SK-N-SH (cell line): ENCODE data around the gene FHL2. TPM values are rescaled to one million over a fixed set of nuclear protein-coding genes. Genes with fewer than 3 reads are reported as not detected.

ENCODE experiments used
- CTCF ChIA-PET: fragments of 300-600, 350-600 bp; formaldehyde crosslinking; extraction: SDS; loops from one replicate; lab custom pipeline; 2021; lab: Yijun Ruan, JAX
- POLR2A ChIA-PET: fragments of 350-600 bp; sonication (Branson Sonifier 250); formaldehyde crosslinking; extraction: SDS; loops from one replicate; lab custom pipeline; 2020; ENCODE audit warnings: antibody characterized with exemption, inconsistent platforms; lab: Yijun Ruan, JAX
- DNase-seq: peaks from one replicate; pipeline ENCODE4 v3.0.0; 2012
- H2AFZ ChIP-seq: fragments of 200-600 bp; sonication (generic); 2 replicates; pipeline ENCODE4 v1.8.1; 2016; ENCODE audit warnings: antibody characterized with exemption, mild to moderate bottlenecking, low read depth
- H3F3A ChIP-seq: fragments of 200-600 bp; sonication (generic); replicated peaks from 2 replicates; pipeline ENCODE3; 2016; ENCODE audit warnings: antibody characterized with exemption, mild to moderate bottlenecking; ENCODE audit not compliant: insufficient read depth
- H3K27ac ChIP-seq, 2 experiments: fragments of 200-500 bp in 1 of 2; fragments of 200-600 bp in 1 of 2; sonication (Bioruptor generic) in 1 of 2; sonication (generic), shearing (Covaris generic) in 1 of 2; 2 replicates each; pipeline versions ENCODE4 v1.5.1 to v1.6.1; 2014 to 2016; ENCODE audit warnings: low read depth in 2 of 2, inconsistent platforms in 1 of 2, low read length in 1 of 2, mild to moderate bottlenecking in 1 of 2, mixed read lengths in 1 of 2
- H3K27me3 ChIP-seq: fragments of 200-600 bp; sonication (generic), shearing (Covaris generic); 2 replicates; pipeline ENCODE4 v1.6.1; 2016; ENCODE audit warnings: mixed run types; ENCODE audit not compliant: insufficient read depth
- H3K36me3 ChIP-seq, 2 experiments: fragments of 200-500 bp in 1 of 2; fragments of 200-600 bp in 1 of 2; sonication (Bioruptor generic) in 1 of 2; sonication (generic) in 1 of 2; replicated peaks in 1 of 2; 2 replicates each; pipeline versions ENCODE3 to v1.5.1; 2014 to 2016; ENCODE audit warnings: low read length in 1 of 2, mild to moderate bottlenecking in 1 of 2; ENCODE audit not compliant: insufficient read depth in 2 of 2, control insufficient read depth in 1 of 2
- H3K4me1 ChIP-seq, 2 experiments: fragments of 200-500 bp in 1 of 2; fragments of 200-600 bp in 1 of 2; sonication (Bioruptor generic) in 1 of 2; sonication (generic), shearing (Covaris generic) in 1 of 2; 2 replicates each; pipeline versions ENCODE4 v1.5.1 to v1.6.1; 2014 to 2016; ENCODE audit warnings: low read depth in 1 of 2, low read length in 1 of 2, mixed run types in 1 of 2; ENCODE audit not compliant: insufficient read depth in 2 of 2, control insufficient read depth in 1 of 2
- H3K4me2 ChIP-seq: fragments of 200-600 bp; sonication (generic), shearing (Covaris generic); 2 replicates; pipeline ENCODE4 v1.6.1; 2017; ENCODE audit warnings: mixed run types
- H3K4me3 ChIP-seq, 2 experiments: fragments of 200-500 bp in 1 of 2; fragments of 200-600 bp in 1 of 2; sonication (Bioruptor generic) in 1 of 2; sonication (generic), shearing (Covaris generic) in 1 of 2; 2 replicates each; pipeline versions ENCODE4 v1.5.1 to v1.8.1; 2014 to 2016; ENCODE audit warnings: low read depth in 2 of 2, inconsistent platforms in 1 of 2, low read length in 1 of 2, mild to moderate bottlenecking in 1 of 2, mixed read lengths in 1 of 2, moderate library complexity in 1 of 2
- H3K79me2 ChIP-seq: fragments of 200-600 bp; sonication (generic); 2 replicates; pipeline ENCODE4 v1.8.1; 2017; ENCODE audit warnings: mild to moderate bottlenecking; ENCODE audit not compliant: insufficient read depth
- H3K9ac ChIP-seq: fragments of 200-600 bp; sonication (generic); 2 replicates; pipeline ENCODE4 v1.6.1; 2017; ENCODE audit warnings: mixed run types
- H3K9me2 ChIP-seq: fragments of 200-600 bp; sonication (generic); 2 replicates; pipeline ENCODE4 v1.6.1; 2017; ENCODE audit warnings: mixed run types
- H3K9me3 ChIP-seq: fragments of 200-600 bp; sonication (generic); 2 replicates; pipeline ENCODE4 v1.6.1; 2017; ENCODE audit warnings: mixed run types, mild to moderate bottlenecking, moderate library complexity
- H4K20me1 ChIP-seq: fragments of 200-600 bp; sonication (generic); 2 replicates; pipeline ENCODE4 v1.6.1; 2017; ENCODE audit warnings: mild to moderate bottlenecking, mixed run types; ENCODE audit not compliant: insufficient read depth
- MXI1 ChIP-seq: IDR thresholded peaks from 2 replicates; pipeline ENCODE4 v1.6.1; 2012; ENCODE audit warnings: mild to moderate bottlenecking, low read depth, low read length, improper control_type of control experiment
- POLR2AphosphoS5 ChIP-seq: IDR thresholded peaks from 2 replicates; pipeline ENCODE4 v1.6.1; 2012; ENCODE audit warnings: low read depth, low read length
- RXRA ChIP-seq: IDR thresholded peaks from 2 replicates; pipeline ENCODE4 v1.4.0; 2012; ENCODE audit warnings: low read depth, mild to moderate bottlenecking, borderline replicate concordance
- YY1 ChIP-seq: IDR thresholded peaks from 2 replicates; pipeline ENCODE4 v1.4.0; 2012; ENCODE audit warnings: low read depth, mild to moderate bottlenecking
- WGBS: methylation state at CpG from one replicate; pipeline ENCODE4 v1.1.6; 2017; ENCODE audit warnings: low lambda C conversion rate; 5-methylcytosine and 5-hydroxymethylcytosine counted together
- polyA plus RNA-seq, 3 experiments: library from polyadenylated mRNA; depleted of rRNA; stranded (reverse); fragments of >200 nt; gene quantifications; 2 replicates each; pipeline ENCODE4 v1.2.3, GENCODE V29; 2012
- TF ChIP-seq, protein P1 (sequence below): IDR thresholded peaks from 2 replicates; pipeline ENCODE4; 2012
- TF ChIP-seq, protein P2 (sequence below): IDR thresholded peaks from 2 replicates; pipeline ENCODE4 v1.4.0; 2012; ENCODE audit warnings: low read depth, borderline replicate concordance

Gene FHL2
- polyA plus RNA-seq, 1 of the 3 experiments (the other 2 are of a cell fraction), result 31.7 TPM

DNA sequence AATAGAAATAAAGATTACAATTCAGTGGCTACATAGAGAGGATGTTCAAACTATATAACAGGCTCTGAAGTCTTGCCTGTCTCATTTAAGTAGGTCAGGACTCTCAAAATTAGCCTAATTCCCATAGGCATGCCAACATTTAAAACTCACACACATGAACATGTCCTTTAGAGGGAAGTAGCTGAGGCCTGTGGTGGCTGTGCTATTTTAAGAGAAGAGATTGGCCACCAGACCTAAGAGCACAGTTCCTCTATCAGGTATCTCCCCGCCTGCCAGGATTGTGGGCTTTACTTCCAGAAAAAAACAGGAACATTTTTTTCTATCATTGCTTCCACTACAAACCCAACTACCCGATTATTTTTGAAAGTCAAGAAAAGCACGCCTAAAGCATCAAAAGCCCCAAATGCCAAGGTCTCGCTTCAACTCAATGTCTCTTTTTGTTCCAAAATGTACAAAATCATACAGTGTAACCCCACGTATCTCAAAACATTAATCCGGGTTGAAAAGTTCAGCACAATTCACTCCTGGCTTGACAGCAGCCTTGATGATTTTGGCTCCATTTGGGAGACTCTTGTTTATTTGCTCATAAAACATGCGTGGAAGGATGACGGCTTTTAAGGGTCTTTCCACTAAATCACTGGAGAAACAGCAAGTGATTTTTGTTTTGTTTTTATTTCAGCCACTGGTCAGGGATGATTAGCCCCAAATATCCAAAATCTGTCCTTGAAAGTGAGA, 15.3 kb downstream of the FHL2 start:
- 90% methylated on average over 8 of the region's 8 CpGs for WGBS
- Histone ChIP-seq H3K27me3 (no peaks in the 10 kb centered on the region), H3K4me2 (no peak overlapping the region), H3K27ac (no peak overlapping the region), H3F3A (peaks cover 5% of the 10 kb centered on the region), H4K20me1 (peaks cover 18% of the 10 kb centered on the region; the same call in 1 of the 2 replicates), H3K4me1 (peaks cover 2 to 5% of the 10 kb centered on the region in 2 experiments; a peak in 1 of 4 replicates), H2AFZ (no peak overlapping the region), H3K36me3 (peaks cover 20 to 55% of the 10 kb centered on the region in 2 experiments), H3K9me2 (no peaks in the 10 kb centered on the region), H3K4me3 (no peak overlapping the region), H3K9ac (no peak overlapping the region), H3K9me3 (no peaks in the 10 kb centered on the region), H3K79me2 (peaks cover 90% of the 10 kb centered on the region)
- ChIA-PET CTCF (interaction anchor here (1.1 to 1.3 kb wide), 4 partner anchors 12 to 137 kb away, joined by 4 to 5 read pairs (median 4); no protein-coding TSS in a partner anchor), POLR2A (no interaction called here)
- no peak for TF ChIP-seq POLR2AphosphoS5
- TF ChIP-seq RXRA, result no peak
- TF ChIP-seq MXI1, result no peak
- TF ChIP-seq, protein P1, sequence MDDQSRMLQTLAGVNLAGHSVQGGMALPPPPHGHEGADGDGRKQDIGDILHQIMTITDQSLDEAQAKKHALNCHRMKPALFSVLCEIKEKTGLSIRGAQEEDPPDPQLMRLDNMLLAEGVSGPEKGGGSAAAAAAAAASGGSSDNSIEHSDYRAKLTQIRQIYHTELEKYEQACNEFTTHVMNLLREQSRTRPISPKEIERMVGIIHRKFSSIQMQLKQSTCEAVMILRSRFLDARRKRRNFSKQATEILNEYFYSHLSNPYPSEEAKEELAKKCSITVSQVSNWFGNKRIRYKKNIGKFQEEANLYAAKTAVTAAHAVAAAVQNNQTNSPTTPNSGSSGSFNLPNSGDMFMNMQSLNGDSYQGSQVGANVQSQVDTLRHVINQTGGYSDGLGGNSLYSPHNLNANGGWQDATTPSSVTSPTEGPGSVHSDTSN, result no peak
- no peak for DNase-seq

DNA sequence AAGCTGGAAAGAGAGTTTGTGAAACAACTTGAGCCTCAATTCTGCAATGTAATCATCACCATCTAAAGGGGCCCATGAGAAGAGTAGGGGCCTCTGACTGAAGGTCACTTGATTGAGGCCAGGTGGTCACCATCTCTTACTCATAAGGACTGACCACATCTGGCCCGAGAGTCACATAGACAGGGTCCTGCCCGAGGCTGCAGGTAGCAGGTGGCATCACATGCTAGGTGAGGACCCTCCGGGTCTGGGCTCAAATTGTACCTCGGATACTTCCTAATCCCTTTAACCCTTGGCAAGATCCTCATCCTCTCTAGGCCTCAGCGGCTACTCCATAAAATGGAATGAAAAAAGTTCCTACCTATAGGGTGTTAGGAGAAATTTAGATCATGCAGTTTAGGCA, 16.7 kb downstream of the FHL2 start:
- no peak overlapping the region for H3K9ac ChIP-seq
- DNase-seq, result no peak
- ChIA-PET POLR2A (no interaction called here), CTCF (interaction anchor here (1.3 to 3.5 kb wide), 2 partner anchors 139 kb away, joined by 5 to 16 read pairs; no protein-coding TSS in a partner anchor)
- H3F3A ChIP-seq, result peaks cover 5% of the 10 kb centered on the region
- no peaks in the 10 kb centered on the region for H3K9me2 ChIP-seq
- peaks cover 10% of the 10 kb centered on the region; the same call in 1 of the 2 replicates for H4K20me1 ChIP-seq
- H3K4me1 ChIP-seq, result peaks cover 0 to 6% of the 10 kb centered on the region in 2 experiments; a peak in 1 of 4 replicates
- H3K36me3 ChIP-seq, result peaks cover 23 to 46% of the 10 kb centered on the region in 2 experiments
- no peak overlapping the region for H3K4me3 ChIP-seq
- H3K79me2 ChIP-seq, result peaks cover 80% of the 10 kb centered on the region
- TF ChIP-seq, protein P2, sequence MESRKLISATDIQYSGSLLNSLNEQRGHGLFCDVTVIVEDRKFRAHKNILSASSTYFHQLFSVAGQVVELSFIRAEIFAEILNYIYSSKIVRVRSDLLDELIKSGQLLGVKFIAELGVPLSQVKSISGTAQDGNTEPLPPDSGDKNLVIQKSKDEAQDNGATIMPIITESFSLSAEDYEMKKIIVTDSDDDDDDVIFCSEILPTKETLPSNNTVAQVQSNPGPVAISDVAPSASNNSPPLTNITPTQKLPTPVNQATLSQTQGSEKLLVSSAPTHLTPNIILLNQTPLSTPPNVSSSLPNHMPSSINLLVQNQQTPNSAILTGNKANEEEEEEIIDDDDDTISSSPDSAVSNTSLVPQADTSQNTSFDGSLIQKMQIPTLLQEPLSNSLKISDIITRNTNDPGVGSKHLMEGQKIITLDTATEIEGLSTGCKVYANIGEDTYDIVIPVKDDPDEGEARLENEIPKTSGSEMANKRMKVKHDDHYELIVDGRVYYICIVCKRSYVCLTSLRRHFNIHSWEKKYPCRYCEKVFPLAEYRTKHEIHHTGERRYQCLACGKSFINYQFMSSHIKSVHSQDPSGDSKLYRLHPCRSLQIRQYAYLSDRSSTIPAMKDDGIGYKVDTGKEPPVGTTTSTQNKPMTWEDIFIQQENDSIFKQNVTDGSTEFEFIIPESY, result no peak
- TF ChIP-seq RXRA (no peak), YY1 (no peak)
- H3K4me2 ChIP-seq, result no peak overlapping the region
- no peaks in the 10 kb centered on the region for H3K9me3 ChIP-seq
- H3K27ac ChIP-seq, result no peak overlapping the region
- no peaks in the 10 kb centered on the region for H3K27me3 ChIP-seq
- 98% methylated on average over 5 of the region's 5 CpGs for WGBS
- no peak overlapping the region for H2AFZ ChIP-seq
